Mucosa of gallbladder (tissue), 1 donor: Measurements from ENCODE around the gene NME4. TPM values are rescaled to one million over a fixed set of nuclear protein-coding genes. Genes with fewer than 3 reads are reported as not detected.
"Not testable (repeated sequence)": the region's sequence is repeated elsewhere in the genome, so short reads cannot be mapped to it uniquely, and the experiment has no call there.

ENCODE experiments used
- DNase-seq: peaks from one replicate; pipeline ENCODE4 v3.0.0-alpha.2; 2020; ENCODE audit warnings: low spot score
- total RNA-seq: library from RNA; stranded (reverse); gene quantifications from one replicate; pipeline ENCODE4 v1.2.1, GENCODE V29; 2021
- donor health status: DM: no; HTN: no; CAD: no.

Gene NME4
- 105 TPM for total RNA-seq

GRCh38 chr16:397135-397661 lies at the start of gene NME4:
NME4 (plus strand) TSS chr16:397199; CDS start chr16:397223, 24 bp downstream.
- DNase-seq = no peak

GRCh38 chr16:347203-347602 lies 49.8 kb upstream of the NME4 start:
- no peak for DNase-seq

GRCh38 chr16:348495-348894 lies 48.5 kb upstream of the NME4 start:
- DNase-seq = not testable (repeated sequence)

GRCh38 chr16:349211-349610 lies 47.8 kb upstream of the NME4 start:
- no peak for DNase-seq

- no peak for DNase-seq
These were observed 46.8 kb upstream of the NME4 start for GRCh38 chr16:350203-350602.

- no peak for DNase-seq
These were observed 45.0 kb upstream of the NME4 start for GRCh38 chr16:351804-352520.

GRCh38 chr16:352547-353403 lies 44.2 kb upstream of the NME4 start, which contains the start of gene AXIN1:
AXIN1 (minus strand) TSS chr16:352723; CDS start chr16:347025, 5,698 bp downstream.
- peak; percentile 100 for DNase-seq

GRCh38 chr16:353404-354290 lies 43.4 kb upstream of the NME4 start:
- DNase-seq = no peak

- no peak for DNase-seq
These were observed 42.6 kb upstream of the NME4 start for GRCh38 chr16:354291-354881.

GRCh38 chr16:354971-355461 lies 42.0 kb upstream of the NME4 start:
- DNase-seq = no peak

GRCh38 chr16:356741-357140 lies 40.3 kb upstream of the NME4 start:
- DNase-seq = no peak

GRCh38 chr16:359067-359763 lies 37.8 kb upstream of the NME4 start:
- no peak for DNase-seq

- no peak for DNase-seq
These were observed 36.9 kb upstream of the NME4 start for GRCh38 chr16:359871-360697.

GRCh38 chr16:360698-361336 lies 36.2 kb upstream of the NME4 start:
- DNase-seq = no peak

GRCh38 chr16:361341-361871 lies 35.6 kb upstream of the NME4 start:
- DNase-seq = no peak

- peak; percentile 68 for DNase-seq
These were observed 34.9 kb upstream of the NME4 start for GRCh38 chr16:361872-362701.

- DNase-seq = not testable (repeated sequence)
These were observed 34.3 kb upstream of the NME4 start for GRCh38 chr16:362702-362999.
